HepG2 (cell line): ENCODE data around the gene DENND5A. TPM values are rescaled to one million over a fixed set of nuclear protein-coding genes. Genes with fewer than 3 reads are reported as not detected.

Experiments used
- KDM3A ChIP-seq: IDR thresholded peaks from 2 replicates; pipeline ENCODE4 v1.6.1; 2018; ENCODE audit warnings: low read depth, missing compliant biosample characterization
- MZF1 ChIP-seq: sonication (generic); formaldehyde crosslinking; IDR thresholded peaks from 2 replicates; pipeline ENCODE4 v1.8.1; 2023; ENCODE audit warnings: mild to moderate bottlenecking, missing genetic modification reagents, borderline replicate concordance
- NR2F1 ChIP-seq, 2 experiments: fragments of 450-650 bp in 1 of 2; formaldehyde crosslinking in 1 of 2; IDR thresholded peaks; 2 replicates each; pipeline versions ENCODE4 v1.5.0 to v1.6.1; 2016 to 2020; ENCODE audit warnings: mild to moderate bottlenecking in 1 of 2, missing compliant biosample characterization in 1 of 2, missing genetic modification reagents in 1 of 2, moderate library complexity in 1 of 2
- NR2F2 ChIP-seq: IDR thresholded peaks from 2 replicates; pipeline ENCODE4 v1.6.1; 2012; ENCODE audit warnings: low read depth, inconsistent platforms, borderline replicate concordance
- POLR2G ChIP-seq: fragments of 200-400 bp; formaldehyde crosslinking; IDR thresholded peaks from 2 replicates; pipeline ENCODE4 v1.6.1; 2018; ENCODE audit warnings: mild to moderate bottlenecking, low read depth, low read length, moderate library complexity
- REPIN1 ChIP-seq: sonication (generic); formaldehyde crosslinking; IDR thresholded peaks from 2 replicates; pipeline ENCODE4 v1.8.0; 2022; ENCODE audit warnings: missing genetic modification reagents, low read depth, mild to moderate bottlenecking, borderline replicate concordance
- SOX5 ChIP-seq: IDR thresholded peaks from 2 replicates; pipeline ENCODE4 v1.6.1; 2016; ENCODE audit warnings: borderline replicate concordance
- SP4 ChIP-seq: sonication (generic); formaldehyde crosslinking; IDR thresholded peaks from 2 replicates; pipeline ENCODE4 v1.8.1; 2023; ENCODE audit warnings: mild to moderate bottlenecking, missing genetic modification reagents
- TFAP4 ChIP-seq: sonication (generic); IDR thresholded peaks from 2 replicates; pipeline ENCODE4 v1.6.1; 2016; ENCODE audit warnings: low read depth, borderline replicate concordance
- ZBTB38 ChIP-seq: sonication (generic); formaldehyde crosslinking; IDR thresholded peaks from 2 replicates; pipeline ENCODE4 v1.5.1; 2020; ENCODE audit warnings: mild to moderate bottlenecking, missing genetic modification reagents
- ZEB1 ChIP-seq: IDR thresholded peaks from 2 replicates; pipeline ENCODE4 v1.6.1; 2012; ENCODE audit warnings: mild to moderate bottlenecking, low read depth, inconsistent platforms; ENCODE audit not compliant: insufficient replicate concordance
- ZFY ChIP-seq: sonication (generic); formaldehyde crosslinking; IDR thresholded peaks from 2 replicates; pipeline ENCODE4 v1.4.0; 2020; ENCODE audit warnings: missing genetic modification reagents
- ZMYM2 ChIP-seq: sonication (generic); formaldehyde crosslinking; IDR thresholded peaks from 2 replicates; pipeline ENCODE4 v1.8.0; 2022; ENCODE audit warnings: mild to moderate bottlenecking, missing genetic modification reagents
- ZNF142 ChIP-seq: sonication (generic); formaldehyde crosslinking; IDR thresholded peaks from 2 replicates; pipeline ENCODE4 v1.4.0; 2020; ENCODE audit warnings: missing genetic modification reagents
- ZNF143 ChIP-seq: sonication (generic); formaldehyde crosslinking; IDR thresholded peaks from 2 replicates; pipeline ENCODE4 v1.4.0; 2020; ENCODE audit warnings: missing genetic modification reagents
- ZNF44 ChIP-seq: sonication (generic); formaldehyde crosslinking; IDR thresholded peaks from 2 replicates; pipeline ENCODE4 v1.5.1; 2020; ENCODE audit warnings: mild to moderate bottlenecking, missing genetic modification reagents
- polyA plus RNA-seq, 8 experiments: library from polyadenylated mRNA; depleted of rRNA in 3 of 8; stranded (reverse) in 7 of 8; unstranded in 1 of 8; fragments of >200 nt; fragmentation: Illumina TruSeq in 4 of 8; extraction: Trizol in 4 of 8; gene quantifications; 2 replicates each; pipeline versions ENCODE4 v1.2.1 to v1.2.3, GENCODE V29; 2011 to 2016; ENCODE audit warnings: low read depth in 4 of 8, missing spikeins in 1 of 8, mixed read lengths in 1 of 8; ENCODE audit not compliant: insufficient read depth in 1 of 8
- total RNA-seq, 5 experiments: library from RNA; depleted of rRNA; stranded (reverse); fragments of >200 nt; fragmentation: Illumina TruSeq; extraction: Trizol; gene quantifications; 2 replicates each; pipeline ENCODE4 v1.2.3, GENCODE V29; 2016; ENCODE audit warnings: low read depth in 1 of 5
- TF ChIP-seq, protein P1 (sequence below): sonication (generic); formaldehyde crosslinking; IDR thresholded peaks from 2 replicates; pipeline ENCODE4 v1.4.0; 2020; ENCODE audit warnings: mild to moderate bottlenecking, missing genetic modification reagents, borderline replicate concordance

The DENND5A gene
- total and polyA plus RNA-seq, 2 of the 13 experiments (the other 11 are each of a cell fraction or from before 2014, with no cell fraction given), result 63.3 to 145 TPM

- TF ChIP-seq SP4, result peak; percentile 99
- peak; percentile 31; the same call in 1 of the 2 replicates for TF ChIP-seq ZNF44 (CRISPR knock-in tag)
- TF ChIP-seq POLR2G, result peak; percentile 89
- peak; percentile 74 for TF ChIP-seq TFAP4
- no peak for TF ChIP-seq NR2F2
- TF ChIP-seq ZEB1, result peak; percentile 48
- 0 out of 2 replicates have a peak, but pooled peaks have one; percentile 45 for TF ChIP-seq MZF1 (CRISPR knock-in tag)
- TF ChIP-seq NR2F1 (CRISPR knock-in tag; IDR thresholded peaks at IDR 0.05), result peak; percentile 30 to 39; a peak in 2 of 4 replicates
- TF ChIP-seq REPIN1 (CRISPR knock-in tag), result peak; percentile 57; the same call in 1 of the 2 replicates
- no peak for TF ChIP-seq ZNF142
- peak; percentile 18; the same call in 1 of the 2 replicates for TF ChIP-seq SOX5 (CRISPR knock-in tag)
- no peak for TF ChIP-seq ZMYM2 (CRISPR knock-in tag)
- peak; percentile 70 for TF ChIP-seq ZFY
- peak; percentile 59 for TF ChIP-seq ZBTB38
- TF ChIP-seq, protein P1, sequence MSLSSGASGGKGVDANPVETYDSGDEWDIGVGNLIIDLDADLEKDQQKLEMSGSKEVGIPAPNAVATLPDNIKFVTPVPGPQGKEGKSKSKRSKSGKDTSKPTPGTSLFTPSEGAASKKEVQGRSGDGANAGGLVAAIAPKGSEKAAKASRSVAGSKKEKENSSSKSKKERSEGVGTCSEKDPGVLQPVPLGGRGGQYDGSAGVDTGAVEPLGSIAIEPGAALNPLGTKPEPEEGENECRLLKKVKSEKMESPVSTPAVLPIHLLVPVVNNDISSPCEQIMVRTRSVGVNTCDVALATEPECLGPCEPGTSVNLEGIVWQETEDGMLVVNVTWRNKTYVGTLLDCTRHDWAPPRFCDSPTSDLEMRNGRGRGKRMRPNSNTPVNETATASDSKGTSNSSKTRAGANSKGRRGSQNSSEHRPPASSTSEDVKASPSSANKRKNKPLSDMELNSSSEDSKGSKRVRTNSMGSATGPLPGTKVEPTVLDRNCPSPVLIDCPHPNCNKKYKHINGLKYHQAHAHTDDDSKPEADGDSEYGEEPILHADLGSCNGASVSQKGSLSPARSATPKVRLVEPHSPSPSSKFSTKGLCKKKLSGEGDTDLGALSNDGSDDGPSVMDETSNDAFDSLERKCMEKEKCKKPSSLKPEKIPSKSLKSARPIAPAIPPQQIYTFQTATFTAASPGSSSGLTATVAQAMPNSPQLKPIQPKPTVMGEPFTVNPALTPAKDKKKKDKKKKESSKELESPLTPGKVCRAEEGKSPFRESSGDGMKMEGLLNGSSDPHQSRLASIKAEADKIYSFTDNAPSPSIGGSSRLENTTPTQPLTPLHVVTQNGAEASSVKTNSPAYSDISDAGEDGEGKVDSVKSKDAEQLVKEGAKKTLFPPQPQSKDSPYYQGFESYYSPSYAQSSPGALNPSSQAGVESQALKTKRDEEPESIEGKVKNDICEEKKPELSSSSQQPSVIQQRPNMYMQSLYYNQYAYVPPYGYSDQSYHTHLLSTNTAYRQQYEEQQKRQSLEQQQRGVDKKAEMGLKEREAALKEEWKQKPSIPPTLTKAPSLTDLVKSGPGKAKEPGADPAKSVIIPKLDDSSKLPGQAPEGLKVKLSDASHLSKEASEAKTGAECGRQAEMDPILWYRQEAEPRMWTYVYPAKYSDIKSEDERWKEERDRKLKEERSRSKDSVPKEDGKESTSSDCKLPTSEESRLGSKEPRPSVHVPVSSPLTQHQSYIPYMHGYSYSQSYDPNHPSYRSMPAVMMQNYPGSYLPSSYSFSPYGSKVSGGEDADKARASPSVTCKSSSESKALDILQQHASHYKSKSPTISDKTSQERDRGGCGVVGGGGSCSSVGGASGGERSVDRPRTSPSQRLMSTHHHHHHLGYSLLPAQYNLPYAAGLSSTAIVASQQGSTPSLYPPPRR, result peak; percentile 60; the same call in 1 of the 2 replicates
- peak; percentile 69 for TF ChIP-seq ZNF143 (CRISPR knock-in tag)
- peak; percentile 33; the same call in 1 of the 2 replicates for TF ChIP-seq KDM3A (CRISPR knock-in tag)
These were observed 49.3 kb upstream of the DENND5A start, which contains the start of gene TMEM41B (continued) for GRCh38 chr11:9314291-9315077.
